H1 (cell line): ENCODE measurements around the gene RPS6KA5. TPM values are rescaled to one million over a fixed set of nuclear protein-coding genes. Genes with fewer than 3 reads are reported as not detected.

ENCODE experiments used
- CTCF ChIA-PET: fragments of 300-600 bp; sonication (Branson Sonifier 250); formaldehyde crosslinking; loops from one replicate; lab custom pipeline; 2021; ENCODE audit not compliant: partially characterized antibody; lab: Charles Lee
- POLR2A ChIA-PET: fragments of 300-600 bp; sonication (Branson Sonifier 250); formaldehyde crosslinking; loops from one replicate; lab custom pipeline; 2021; ENCODE audit warnings: inconsistent platforms; ENCODE audit not compliant: partially characterized antibody; lab: Charles Lee
- DNase-seq, 2 experiments: peaks; one replicate each; pipeline versions ENCODE4 v3.0.0 to v3.0.0-alpha.2; 2010 to 2022; ENCODE audit warnings: low spot score in 2 of 2, low read depth in 1 of 2, mixed read lengths in 1 of 2
- FAIRE-seq: peaks from 2 replicates; lab custom pipeline; 2011; peaks lifted over from hg19 to GRCh38; lab: Jason Lieb, UNC
- H2AFZ ChIP-seq: 2 replicates; pipeline ENCODE4 v1.8.1; 2012; ENCODE audit warnings: low read length, inconsistent platforms
- H2AK5ac ChIP-seq: 2 replicates; pipeline ENCODE4 v1.6.1; 2013; ENCODE audit warnings: low read depth, low read length
- H2BK120ac ChIP-seq: replicated peaks from 2 replicates; pipeline ENCODE3; 2013; ENCODE audit warnings: low read depth, low read length, inconsistent platforms
- H2BK12ac ChIP-seq: 2 replicates; pipeline ENCODE4 v1.6.1; 2013; ENCODE audit warnings: low read depth, low read length
- H2BK15ac ChIP-seq: 2 replicates; pipeline ENCODE4 v1.6.1; 2013; ENCODE audit warnings: low read length
- H2BK20ac ChIP-seq: 2 replicates; pipeline ENCODE4 v1.6.1; 2013; ENCODE audit warnings: low read length
- H2BK5ac ChIP-seq: 2 replicates; pipeline ENCODE4 v1.6.1; 2013; ENCODE audit warnings: low read depth, low read length
- H3K14ac ChIP-seq: 2 replicates; pipeline ENCODE4 v1.6.1; 2013; ENCODE audit warnings: inconsistent platforms; ENCODE audit not compliant: insufficient read length
- H3K18ac ChIP-seq: 2 replicates; pipeline ENCODE4 v1.6.1; 2013; ENCODE audit warnings: low read length; ENCODE audit errors: extremely low read depth
- H3K23ac ChIP-seq: 2 replicates; pipeline ENCODE4 v1.6.1; 2013; ENCODE audit warnings: inconsistent platforms; ENCODE audit not compliant: insufficient read length
- H3K23me2 ChIP-seq: 2 replicates; pipeline ENCODE4 v1.6.1; 2013; ENCODE audit warnings: low read depth, low read length
- H3K27ac ChIP-seq: 2 replicates; pipeline ENCODE4 v1.6.1; 2011; ENCODE audit warnings: low read depth, low read length, inconsistent platforms
- H3K27me3 ChIP-seq, 4 experiments: replicated peaks in 1 of 4; 1 replicate in 1 of 4; 2 replicates in 3 of 4; pipeline versions ENCODE4 v1.6.1 to v1.8.1; 2011 to 2013; ENCODE audit warnings: low read length in 3 of 4, mild to moderate bottlenecking in 3 of 4, inconsistent platforms in 2 of 4, mixed read lengths in 2 of 4, moderate library complexity in 1 of 4; ENCODE audit not compliant: control insufficient read depth in 3 of 4, insufficient read depth in 3 of 4; ENCODE audit errors: extremely low read depth in 1 of 4
- H3K36me3 ChIP-seq, 4 experiments: 2 replicates each; pipeline versions ENCODE4 v1.6.1 to v1.8.1; 2011 to 2013; ENCODE audit warnings: mild to moderate bottlenecking in 4 of 4, low read length in 3 of 4, moderate library complexity in 2 of 4, control low read depth in 1 of 4, inconsistent platforms in 1 of 4; ENCODE audit not compliant: insufficient read depth in 4 of 4, control insufficient read depth in 2 of 4
- H3K4ac ChIP-seq: replicated peaks from 2 replicates; pipeline ENCODE3; 2013; ENCODE audit warnings: low read length, low read depth, mixed read lengths, inconsistent platforms; ENCODE audit not compliant: insufficient read length
- H3K4me1 ChIP-seq, 4 experiments: replicated peaks in 1 of 4; 1 replicate in 1 of 4; 2 replicates in 3 of 4; pipeline versions ENCODE4 v1.6.1 to v1.8.1; 2011 to 2013; ENCODE audit warnings: low read length in 3 of 4, inconsistent platforms in 2 of 4, mixed read lengths in 1 of 4; ENCODE audit not compliant: insufficient read depth in 4 of 4, control insufficient read depth in 3 of 4
- H3K4me2 ChIP-seq, 2 experiments: 2 replicates each; pipeline versions ENCODE4 v1.6.1 to v1.8.1; 2011 to 2013; ENCODE audit warnings: low read depth in 2 of 2, low read length in 2 of 2, control low read depth in 1 of 2, inconsistent platforms in 1 of 2, mild to moderate bottlenecking in 1 of 2; ENCODE audit not compliant: insufficient read depth in 1 of 2
- H3K4me3 ChIP-seq, 4 experiments: fragments of 200-600, 300-600 bp in 1 of 4; sonication (generic), shearing (Covaris generic), sonication (Bioruptor Twin) in 1 of 4; 2 replicates each; pipeline versions ENCODE4 v1.5.1 to v1.8.1; 2011 to 2016; ENCODE audit warnings: low read length in 4 of 4, low read depth in 3 of 4, control low read depth in 2 of 4, inconsistent platforms in 2 of 4, mild to moderate bottlenecking in 2 of 4, mixed read lengths in 1 of 4, moderate library complexity in 1 of 4; ENCODE audit not compliant: insufficient read depth in 2 of 4; ENCODE audit errors: extremely low read depth in 1 of 4
- H3K56ac ChIP-seq: replicated peaks from 2 replicates; pipeline ENCODE3; 2013; ENCODE audit warnings: low read depth, mild to moderate bottlenecking, mixed read lengths, low read length, inconsistent platforms; ENCODE audit not compliant: insufficient read length
- H3K79me1 ChIP-seq: 2 replicates; pipeline ENCODE4 v1.6.1; 2013; ENCODE audit warnings: low read depth, low read length, control low read depth
- H3K79me2 ChIP-seq, 2 experiments: 2 replicates each; pipeline versions ENCODE4 v1.6.1 to v1.8.1; 2012 to 2013; ENCODE audit warnings: low read length in 2 of 2, mild to moderate bottlenecking in 2 of 2, inconsistent platforms in 1 of 2; ENCODE audit not compliant: insufficient read depth in 2 of 2, control insufficient read depth in 1 of 2
- H3K9ac ChIP-seq, 4 experiments: replicated peaks in 1 of 4; 1 replicate in 1 of 4; 2 replicates in 3 of 4; pipeline versions ENCODE4 v1.6.1 to v1.8.1; 2011 to 2013; ENCODE audit warnings: low read depth in 3 of 4, low read length in 3 of 4, control low read depth in 2 of 4, mild to moderate bottlenecking in 2 of 4, moderate library complexity in 2 of 4, inconsistent platforms in 1 of 4; ENCODE audit errors: extremely low read depth in 1 of 4
- H3K9me3 ChIP-seq, 2 experiments: 2 replicates each; pipeline versions ENCODE4 v1.6.1 to v1.8.1; 2012 to 2013; ENCODE audit warnings: mild to moderate bottlenecking in 2 of 2, moderate library complexity in 2 of 2, control low read depth in 1 of 2, inconsistent platforms in 1 of 2, low read depth in 1 of 2, low read length in 1 of 2, mixed read lengths in 1 of 2; ENCODE audit not compliant: insufficient read depth in 2 of 2
- H4K20me1 ChIP-seq, 2 experiments: replicated peaks in 1 of 2; 2 replicates each; pipeline versions ENCODE3 to v1.8.1; 2011 to 2013; ENCODE audit warnings: inconsistent platforms in 2 of 2, low read length in 2 of 2, mild to moderate bottlenecking in 1 of 2; ENCODE audit not compliant: insufficient read depth in 2 of 2, control insufficient read depth in 1 of 2
- H4K5ac ChIP-seq: 2 replicates; pipeline ENCODE4 v1.6.1; 2013; ENCODE audit warnings: low read length, low read depth, mixed read lengths, inconsistent platforms; ENCODE audit not compliant: insufficient read length
- H4K8ac ChIP-seq: 2 replicates; pipeline ENCODE4 v1.8.0; 2013; ENCODE audit warnings: mild to moderate bottlenecking, moderate library complexity, low read length, inconsistent platforms; ENCODE audit not compliant: insufficient read depth; ENCODE audit errors: extremely low read depth
- H4K91ac ChIP-seq: replicated peaks from 2 replicates; pipeline ENCODE3; 2013; ENCODE audit warnings: low read length, mixed read lengths, inconsistent platforms; ENCODE audit not compliant: insufficient read length
- BACH1 ChIP-seq: IDR thresholded peaks from 2 replicates; pipeline ENCODE4 v1.6.1; 2012; ENCODE audit warnings: low read length, improper control_type of control experiment
- E2F6 ChIP-seq: IDR thresholded peaks from 2 replicates; pipeline ENCODE4 v1.6.1; 2012; ENCODE audit warnings: inconsistent platforms
- EGR1 ChIP-seq: IDR thresholded peaks from 2 replicates; pipeline ENCODE4 v1.6.1; 2011; ENCODE audit warnings: low read depth, low read length, borderline replicate concordance
- EP300 ChIP-seq, 2 experiments: IDR thresholded peaks; 1 replicate in 1 of 2; 2 replicates in 1 of 2; pipeline ENCODE4 v1.6.1; 2011 to 2012; ENCODE audit warnings: low read depth in 2 of 2, low read length in 2 of 2, mild to moderate bottlenecking in 2 of 2, borderline replicate concordance in 1 of 2, inconsistent platforms in 1 of 2, moderate library complexity in 1 of 2
- KDM4A ChIP-seq: IDR thresholded peaks from one replicate; pipeline ENCODE4 v1.7.1; 2012; ENCODE audit warnings: low read depth, mild to moderate bottlenecking, moderate library complexity, low read length, inconsistent platforms; ENCODE audit not compliant: severe bottlenecking
- NANOG ChIP-seq: IDR thresholded peaks from 2 replicates; pipeline ENCODE4 v1.6.1; 2011; ENCODE audit warnings: low read length, low read depth, mild to moderate bottlenecking, inconsistent platforms; ENCODE audit not compliant: insufficient read depth, poor library complexity, severe bottlenecking
- SP1 ChIP-seq: IDR thresholded peaks from 2 replicates; pipeline ENCODE4 v1.6.1; 2011; ENCODE audit warnings: low read depth, low read length
- SP2 ChIP-seq: IDR thresholded peaks from 2 replicates; pipeline ENCODE4 v1.6.1; 2012; ENCODE audit warnings: mild to moderate bottlenecking, low read length, inconsistent platforms
- TCF12 ChIP-seq: IDR thresholded peaks from 2 replicates; pipeline ENCODE4 v1.6.1; 2011; ENCODE audit warnings: low read depth, mild to moderate bottlenecking, low read length
- YY1 ChIP-seq: IDR thresholded peaks from 2 replicates; pipeline ENCODE4 v1.6.1; 2011; ENCODE audit warnings: low read depth, mild to moderate bottlenecking, low read length
- WGBS, 2 experiments: shearing (Covaris generic) in 1 of 2; methylation state at CpG; one replicate each; pipeline versions ENCODE4 v1.1.6 to v1.1.7; 2013 to 2015; ENCODE audit warnings: low lambda C conversion rate in 2 of 2, mixed read lengths in 2 of 2, inconsistent platforms in 1 of 2, low coverage in 1 of 2, missing lambda C conversion rate in 1 of 2; ENCODE audit not compliant: insufficient replicate concordance in 2 of 2, insufficient coverage in 1 of 2, insufficient read length in 1 of 2; ENCODE audit errors: extremely low coverage in 1 of 2, missing lambda C conversion rate in 1 of 2; 5-methylcytosine and 5-hydroxymethylcytosine counted together
- polyA plus RNA-seq, 7 experiments: library from polyadenylated mRNA; depleted of rRNA in 3 of 7; stranded (reverse) in 5 of 7; unstranded in 2 of 7; fragments of >200 nt in 5 of 7; fragments of 200-250 nt in 2 of 7; gene quantifications; 1 replicate in 5 of 7; 2 replicates in 1 of 7; 4 replicates in 1 of 7; pipeline versions ENCODE4 v1.2.1 to v1.2.3, GENCODE V29; 2011 to 2013; ENCODE audit warnings: missing spikeins in 2 of 7, mixed read lengths in 2 of 7
- total RNA-seq: library from RNA; stranded (reverse); fragmentation: NEBNext Ultra II Directional; extraction: Animal tissue kit (Norgen Biotek cat#: 25700); gene quantifications from 2 replicates; pipeline ENCODE4 v1.2.1, GENCODE V29; 2021

Gene RPS6KA5
- total and polyA plus RNA-seq, 2 of the 8 experiments (the other 6 are each of a cell fraction or from before 2014, with no cell fraction given), result 0.85 to 3.1 TPM

DNA sequence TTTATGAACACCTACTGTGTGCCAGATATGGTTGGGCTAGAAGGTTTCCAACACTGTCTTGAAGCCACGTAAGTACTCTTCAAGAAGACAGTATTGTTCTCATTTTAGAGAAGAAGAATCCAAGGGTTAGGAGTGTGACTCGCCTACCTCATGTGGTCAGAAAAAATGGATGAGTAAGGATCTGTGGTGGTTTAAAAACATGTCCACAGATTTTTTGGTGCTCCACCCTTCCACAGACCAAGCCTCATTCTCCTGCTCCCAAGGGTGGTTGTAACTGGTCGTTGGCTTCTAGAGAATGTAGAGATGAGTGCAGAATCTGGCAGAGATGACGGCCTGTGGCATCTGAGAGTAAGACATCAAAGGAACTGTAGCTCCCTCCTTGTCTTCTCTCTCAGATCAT lies 213.9 kb downstream of the RPS6KA5 start:
- H3K27me3 ChIP-seq, result no peaks in the 10 kb centered on the region
- WGBS, 2 experiments, result 92% methylated on average over 4 of the region's 4 CpGs; no CpG with 5 or more reads in 1 of the 2 experiments
- POLR2A ChIA-PET, result interaction anchor here (0.6 to 0.8 kb wide), 2 partner anchors 15 to 381 kb away, joined by 3 read pairs; no protein-coding TSS in a partner anchor
- no peak for TF ChIP-seq EGR1
- TF ChIP-seq NANOG, result no peak
- TF ChIP-seq BACH1, result no peak
- TF ChIP-seq KDM4A, result no peak
- TF ChIP-seq E2F6, result no peak
- no peak for TF ChIP-seq SP2
- no peak for TF ChIP-seq SP1
- TF ChIP-seq TCF12, result no peak
- TF ChIP-seq YY1, result no peak
- no peak for TF ChIP-seq EP300 (IDR thresholded peaks at IDR 0.05; ENCODE audit: borderline replicate concordance in 1 of 2, low read depth in 2 of 2, low read length in 2 of 2)

More for the DNA sequence above, 213.9 kb downstream of the RPS6KA5 start:
- no peak overlapping the region for H2BK15ac ChIP-seq
- no peaks in the 10 kb centered on the region for H4K20me1 ChIP-seq
- H3K23ac ChIP-seq, result no peak overlapping the region
- FAIRE-seq, result no peak
- no peak overlapping the region for H3K18ac ChIP-seq
- no peaks in the 10 kb centered on the region for H3K9me3 ChIP-seq
- H4K91ac ChIP-seq, result no peak overlapping the region
- no peak overlapping the region for H2AK5ac ChIP-seq
- no peaks in the 10 kb centered on the region for H3K79me1 ChIP-seq
- no peaks in the 10 kb centered on the region; a peak in 1 of 8 replicates for H3K36me3 ChIP-seq
- no peak overlapping the region for H2BK20ac ChIP-seq
- H3K56ac ChIP-seq, result no peak overlapping the region
- H2AFZ ChIP-seq, result no peak overlapping the region
- no peak overlapping the region for H2BK12ac ChIP-seq
- no peak overlapping the region for H2BK120ac ChIP-seq
- no peaks in the 10 kb centered on the region for H3K23me2 ChIP-seq
- no peak for DNase-seq
- H3K9ac ChIP-seq, result no peak overlapping the region
- peaks cover 0 to 2% (median 0%) of the 10 kb centered on the region in 4 experiments; a peak in 1 of 7 replicates for H3K4me1 ChIP-seq
- H3K4me3 ChIP-seq, result no peak overlapping the region
- no peak overlapping the region for H3K27ac ChIP-seq
- no peak overlapping the region for H2BK5ac ChIP-seq
- H4K8ac ChIP-seq, result no peak overlapping the region
- no peaks in the 10 kb centered on the region for H3K79me2 ChIP-seq
- no peak overlapping the region for H3K4ac ChIP-seq
- no peak overlapping the region for H3K4me2 ChIP-seq
- CTCF ChIA-PET, result no interaction called here
- no peak overlapping the region for H3K14ac ChIP-seq
- H4K5ac ChIP-seq, result no peak overlapping the region
